NCI-H2107 treated with DMSO at 0.1 percent for 48 hours (cell line): Measurements from ENCODE around the gene FAM174C.

ENCODE experiments used
- DNase-seq: peaks from one replicate; lab custom pipeline; 2025; ENCODE audit not compliant: unreplicated experiment; lab: John Stamatoyannopoulos, UW

The FAM174C gene

DNA sequence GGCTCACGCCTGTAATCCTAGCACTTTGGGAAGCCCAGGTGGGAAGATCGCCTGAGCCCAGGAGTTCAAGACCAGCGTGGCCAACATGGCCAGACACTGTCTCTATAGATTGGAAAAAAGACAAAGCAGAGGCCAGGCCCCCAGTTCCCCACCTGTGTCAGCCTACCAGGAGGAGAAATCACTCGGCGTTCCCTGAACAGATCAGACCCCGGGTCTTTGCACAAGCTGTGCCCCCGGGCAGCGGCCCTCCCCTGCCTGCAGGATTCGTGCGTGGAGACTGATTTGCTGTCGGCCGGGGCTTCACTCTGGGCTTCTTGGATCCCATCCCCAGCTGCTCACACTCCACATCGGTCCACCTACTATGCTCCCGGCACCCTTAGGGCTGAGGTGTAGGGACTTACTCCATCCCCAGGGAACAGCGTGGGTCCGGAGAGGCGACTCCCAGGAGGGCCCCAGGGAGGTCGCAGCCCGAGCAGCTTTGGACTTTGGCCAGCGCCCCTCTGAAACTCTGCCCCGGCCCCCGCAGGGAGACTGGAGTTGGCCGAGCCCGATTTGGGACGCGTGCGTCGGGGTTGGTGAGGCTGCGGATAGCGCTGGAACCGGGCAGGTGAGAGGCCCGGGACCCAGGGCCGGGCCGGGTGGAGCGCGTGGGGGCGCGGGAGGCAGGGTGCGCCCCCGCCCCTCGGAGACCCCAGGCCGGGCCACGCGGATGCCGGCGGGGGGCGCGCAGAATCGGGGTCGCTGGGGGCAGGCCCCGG, 9.8 kb downstream of the FAM174C start:
- DNase-seq, result no peak

- DNase-seq, result no peak
These were observed 10.5 kb downstream of the FAM174C start, which contains the start of gene EFNA2 for GRCh38 chr19:1285737-1286360. EFNA2 (plus strand) TSS chr19:1285873; CDS start chr19:1286169, 296 bp downstream.

DNA sequence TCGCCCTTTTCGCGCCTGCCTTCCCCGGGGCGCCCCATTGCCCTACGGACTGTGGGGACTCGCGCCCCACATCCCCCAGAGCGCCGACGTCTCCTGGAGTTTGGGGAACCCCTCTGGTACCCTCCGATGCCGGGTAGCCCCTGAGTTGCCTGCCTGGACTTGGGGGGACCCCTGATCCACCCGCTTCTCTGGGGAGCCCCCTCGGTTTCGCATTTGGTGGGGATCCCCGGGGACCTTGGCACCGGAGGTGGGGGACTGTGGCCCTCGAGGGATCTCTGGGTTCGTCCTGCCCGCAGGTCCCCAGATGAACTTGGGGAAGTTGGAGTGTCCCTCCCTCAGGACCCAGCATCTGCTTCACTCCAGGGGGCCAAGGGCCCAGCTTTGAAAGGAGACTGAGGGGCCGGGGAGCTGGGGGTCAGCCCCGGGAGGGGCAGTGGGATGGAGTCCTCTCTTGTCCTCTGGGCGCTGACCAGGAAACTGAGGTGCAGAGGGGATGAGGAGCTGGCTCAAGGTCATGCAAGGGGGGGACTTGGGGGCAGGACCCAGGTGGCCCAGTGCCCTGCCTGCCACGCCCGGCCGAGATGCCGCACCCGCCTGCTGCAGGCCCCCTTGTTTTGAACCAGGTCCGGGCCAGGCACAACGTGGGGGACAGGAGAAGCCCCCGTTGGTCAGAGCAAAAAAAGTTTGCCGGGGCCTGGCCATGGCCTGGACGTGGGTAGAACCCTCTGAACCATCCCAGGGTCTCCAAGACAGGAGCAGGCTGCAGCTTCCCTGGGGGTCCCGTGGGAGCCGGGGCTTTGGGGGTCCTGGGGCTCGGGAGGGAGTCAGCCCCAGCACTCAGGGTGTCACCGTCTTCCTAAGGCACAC, 11.4 kb downstream of the FAM174C start:
- DNase-seq, result no peak

DNA sequence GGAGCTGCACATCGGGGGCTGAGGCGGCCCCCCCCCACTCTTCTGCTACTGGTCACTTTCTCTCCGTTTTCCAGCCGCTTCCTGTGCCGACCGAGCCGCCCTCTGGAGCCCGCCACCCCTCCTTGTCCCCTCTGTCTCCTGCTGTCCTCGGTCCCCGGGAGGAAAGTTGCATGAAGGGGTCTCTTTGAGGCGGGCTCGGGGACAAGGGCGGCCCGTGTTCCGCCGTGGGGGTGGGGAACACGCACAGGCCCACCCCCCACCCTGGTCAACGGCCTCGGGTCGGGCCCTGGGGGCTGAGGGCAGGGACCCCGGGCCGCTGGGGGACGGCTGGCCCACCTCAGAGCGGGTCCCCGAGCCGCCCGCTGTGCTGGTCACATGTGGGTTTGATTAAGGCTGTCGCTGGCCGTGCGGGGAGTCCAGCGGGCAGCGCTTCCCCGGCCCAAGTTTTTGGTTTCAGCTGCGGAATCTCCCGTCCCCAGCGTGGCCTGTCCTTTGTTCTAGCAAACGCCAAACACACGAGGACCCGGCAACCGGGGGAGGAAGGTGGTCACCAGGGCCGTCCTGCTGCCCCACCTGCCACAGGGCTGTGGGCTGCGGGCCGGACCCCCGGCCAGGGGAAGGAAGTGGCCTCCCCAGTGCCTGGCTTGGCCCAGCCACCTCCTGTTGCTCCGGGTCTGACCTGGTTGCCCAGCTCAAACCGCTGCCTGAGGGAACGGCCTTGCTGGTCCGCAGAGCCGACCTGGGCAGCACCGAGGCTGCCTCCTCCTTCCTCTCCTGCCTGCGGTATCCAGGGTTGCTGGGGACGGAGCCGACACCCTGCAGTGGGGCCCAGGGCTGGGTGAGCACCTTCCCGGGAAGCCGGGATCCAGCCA, 12.3 kb downstream of the FAM174C start:
- no peak for DNase-seq

DNA sequence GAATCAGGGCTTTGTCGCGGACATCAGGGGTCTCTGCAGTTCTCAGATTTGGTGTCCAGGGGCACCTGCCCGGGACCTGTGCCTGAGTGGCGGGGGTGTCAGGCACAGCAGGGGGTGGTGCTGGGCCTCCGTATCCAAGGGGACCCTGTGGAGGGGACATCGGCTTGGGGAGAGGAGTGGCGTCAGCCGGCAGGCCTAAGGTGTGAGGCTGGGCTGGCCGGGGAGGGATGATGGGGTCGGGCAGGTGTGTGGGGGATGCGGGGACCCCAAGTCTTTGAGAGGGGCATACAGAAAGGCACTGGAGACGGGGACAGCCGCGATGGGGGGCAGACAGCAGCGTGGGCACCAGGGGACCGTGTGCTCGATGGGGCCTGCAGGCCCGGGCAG, 12.9 kb downstream of the FAM174C start:
- no peak for DNase-seq

DNA sequence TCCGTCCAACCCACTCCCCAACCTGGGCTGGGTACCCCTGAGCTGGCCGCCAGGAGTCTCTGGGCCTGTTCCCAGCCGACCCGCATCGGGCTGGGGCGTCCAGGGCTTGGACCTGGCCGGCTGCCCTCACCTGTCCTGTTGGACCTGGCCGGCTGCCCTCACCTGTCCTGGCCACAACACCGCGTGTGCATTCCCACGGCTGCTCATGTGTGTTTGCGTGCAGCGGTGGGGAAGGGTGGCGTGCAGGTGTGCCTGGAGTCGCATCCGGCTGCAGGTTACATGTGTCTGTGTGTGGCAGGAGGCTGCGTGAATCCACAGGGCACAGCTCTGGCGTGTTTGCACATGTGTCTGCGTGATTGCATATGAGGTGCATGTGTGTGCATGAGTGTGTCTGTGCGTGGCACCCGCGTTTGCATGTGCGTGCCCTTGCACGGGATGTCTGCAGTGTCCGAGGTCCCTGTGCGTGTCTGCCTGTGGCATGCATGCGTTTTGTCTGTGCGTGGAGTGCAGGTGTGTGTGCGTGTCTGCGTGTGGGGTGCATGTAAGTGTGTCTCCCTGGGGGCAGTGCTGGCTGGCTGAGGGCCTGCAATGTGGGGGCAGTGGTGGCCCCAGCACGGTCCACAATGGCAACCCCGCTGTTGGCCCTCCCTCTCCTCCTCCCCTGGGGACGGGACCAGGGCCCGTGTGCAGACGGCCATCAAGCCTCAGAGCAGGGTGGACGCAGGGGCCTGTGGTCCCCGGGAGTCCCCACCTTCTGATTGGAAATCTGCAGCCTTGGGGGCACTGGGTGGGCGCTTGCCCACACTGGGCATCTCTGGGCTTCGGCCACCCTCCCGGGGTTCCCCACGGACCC, 13.7 kb downstream of the FAM174C start:
- DNase-seq, result no peak

- DNase-seq, result no peak
These were observed 14.3 kb downstream of the FAM174C start for GRCh38 chr19:1289686-1290025.

DNA sequence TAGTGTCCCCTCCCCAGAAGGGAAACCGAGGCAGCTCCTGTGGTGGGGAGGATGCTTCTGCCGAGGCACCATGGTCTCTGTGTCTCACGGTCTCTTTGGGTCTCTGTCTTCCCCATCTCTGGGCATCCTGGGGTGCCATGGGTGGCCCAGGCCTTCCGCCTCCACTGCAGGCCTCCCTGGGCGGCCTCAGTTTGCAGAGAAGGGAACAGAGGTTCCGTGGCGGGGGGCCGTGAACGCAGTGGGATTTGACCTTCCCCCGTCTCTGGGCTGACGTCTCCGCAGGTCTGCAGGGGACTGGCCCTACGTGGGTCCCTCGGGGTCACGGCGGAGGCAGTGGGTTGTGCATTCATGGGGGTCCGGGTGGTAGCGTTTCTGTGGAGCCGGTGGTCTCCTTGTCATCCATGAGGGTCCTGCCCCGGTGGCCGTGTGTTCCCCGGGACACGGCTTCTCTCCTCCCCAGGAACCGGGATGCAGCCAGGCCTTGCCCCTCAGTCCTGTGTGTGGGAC, 14.9 kb downstream of the FAM174C start:
- DNase-seq, result no peak

- DNase-seq, result no peak
These were observed 15.6 kb downstream of the FAM174C start for GRCh38 chr19:1290703-1291651.

GRCh38 chr19:1291761-1292418, 16.6 kb downstream of the FAM174C start:
- DNase-seq, result no peak

DNA sequence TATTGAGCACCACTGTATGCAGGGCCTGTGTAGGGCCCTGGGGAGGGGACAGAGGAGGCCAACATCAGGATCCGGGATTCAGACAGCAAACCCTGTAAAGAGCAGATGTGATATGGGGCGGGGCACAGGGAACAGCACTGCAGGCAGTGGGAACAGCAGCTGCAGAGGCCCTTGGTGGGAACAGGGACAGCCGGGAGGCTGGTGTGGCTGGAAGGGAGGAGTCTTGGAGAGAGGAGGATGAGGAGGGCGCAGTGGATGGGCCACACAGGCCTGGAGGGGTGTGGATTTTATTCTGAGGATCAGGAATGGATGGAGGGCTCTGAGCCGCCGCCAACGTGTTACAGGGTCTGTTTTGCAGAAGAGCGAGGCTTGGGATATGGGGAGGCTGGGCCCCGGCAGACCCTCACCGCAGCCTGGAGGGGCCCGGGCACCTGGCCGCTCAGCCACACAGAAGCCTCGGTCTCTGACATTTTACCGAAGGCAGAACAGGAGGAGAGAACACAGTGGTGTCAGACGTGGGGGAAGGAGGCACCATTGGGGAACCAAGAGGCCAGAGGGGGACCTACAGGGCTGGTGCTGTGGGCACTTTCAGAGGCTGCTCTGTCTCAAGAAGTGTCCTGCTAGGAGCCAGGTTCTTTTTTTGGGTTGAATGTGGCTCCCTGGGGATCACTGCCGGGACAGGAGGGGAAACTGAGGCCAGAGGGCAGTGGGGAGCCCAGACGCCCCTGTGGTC, 17.3 kb downstream of the FAM174C start:
- DNase-seq, result no peak

DNA sequence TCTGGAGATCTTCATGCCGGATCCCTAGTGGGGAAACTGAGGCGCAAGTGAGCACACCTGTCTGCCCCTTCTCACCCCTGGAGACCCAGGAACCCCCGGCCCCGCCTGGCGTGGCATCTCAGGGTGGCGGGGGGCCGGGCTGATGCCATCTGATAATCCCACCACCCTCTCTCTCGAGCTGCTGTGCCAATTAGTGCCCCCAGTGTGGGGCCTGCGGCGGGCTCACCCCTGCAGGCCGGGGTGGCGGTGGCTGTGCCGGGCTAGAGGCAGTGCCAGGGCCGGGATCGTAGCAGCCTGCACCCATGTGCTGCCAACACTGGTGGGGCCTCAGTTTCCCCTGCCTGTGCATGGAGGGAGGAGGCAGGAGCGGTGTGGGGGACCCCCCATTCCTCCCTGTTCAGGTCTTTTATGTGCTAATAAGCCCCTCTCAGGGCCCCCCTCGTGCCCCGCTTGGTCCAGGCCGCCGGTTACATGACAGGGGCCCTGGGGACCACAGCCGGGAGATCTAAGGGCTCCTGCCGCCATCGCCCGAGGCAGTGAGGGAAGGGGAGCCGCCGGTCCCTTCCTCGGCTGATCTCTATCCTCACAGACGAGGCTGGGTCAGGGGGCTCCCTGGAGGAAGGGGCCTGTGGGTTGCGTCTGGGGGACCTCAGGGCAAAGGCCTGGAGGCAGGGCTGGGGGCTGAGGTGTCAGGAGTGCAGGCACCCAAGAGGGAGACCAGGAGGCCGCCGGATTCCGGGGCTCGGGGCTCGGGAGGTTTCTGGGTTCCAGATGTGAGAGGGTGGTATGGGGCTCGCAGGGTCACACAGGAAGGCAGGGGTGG, 18.7 kb downstream of the FAM174C start:
- no peak for DNase-seq

DNA sequence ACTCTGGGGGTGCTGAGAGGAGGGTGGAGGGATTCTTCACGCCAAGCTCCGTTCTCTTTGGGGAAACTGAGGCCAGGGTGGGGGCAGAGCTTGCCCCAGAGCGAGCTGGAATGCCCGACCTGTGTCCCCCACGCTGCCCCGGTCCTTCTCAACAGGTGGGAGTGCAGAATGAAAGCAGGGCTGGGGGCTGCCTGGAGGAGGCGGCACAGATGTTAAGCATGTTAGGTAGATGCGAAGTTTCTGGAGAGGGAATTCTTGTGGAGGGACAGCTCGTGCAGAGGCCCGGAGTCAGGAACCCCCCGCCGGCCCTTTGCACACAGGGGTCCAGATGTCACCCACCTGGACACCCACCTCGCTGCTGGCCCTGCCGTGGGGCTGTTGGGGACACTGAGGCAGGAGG, 19.4 kb downstream of the FAM174C start:
- DNase-seq, result no peak

GRCh38 chr19:1295169-1296012, 20.1 kb downstream of the FAM174C start:
- DNase-seq, result no peak

- DNase-seq, result no peak
These were observed 20.7 kb downstream of the FAM174C start for GRCh38 chr19:1296078-1296477.
